K562 (cell line): ENCODE results near the gene USP8. TPM values are rescaled to one million over a fixed set of nuclear protein-coding genes. Genes with fewer than 3 reads are reported as not detected.

Experiments used
- ATAC-seq: fragments of 200-7000 bp; cut with Tn5 transposase; 3 replicates; pipeline ENCODE4 v1.9.1; 2020; ENCODE audit warnings: moderate library complexity
- BruUV-seq: library from RNA; stranded (reverse); fragments of 400-500 nt; replicated peaks from 2 replicates; lab custom pipeline; 2021; lab: Mats Ljungman, UMichigan
- CTCF ChIA-PET: fragments of 300-600 bp; formaldehyde crosslinking; extraction: SDS; loops from one replicate; lab custom pipeline; 2021; ENCODE audit warnings: low intra/inter-chr PET ratio; lab: Yijun Ruan, JAX
- POLR2A ChIA-PET: fragments of 300-600, 350-650 bp; sonication (Branson Sonifier 250); formaldehyde crosslinking; extraction: SDS; loops from one replicate; lab custom pipeline; 2021; ENCODE audit warnings: antibody characterized with exemption, inconsistent platforms; lab: Yijun Ruan, JAX
- DNase-seq, 4 experiments: peaks; one replicate each; pipeline versions ENCODE4 v3.0.0 to v3.0.0-alpha.2; 2011 to 2018; ENCODE audit warnings: low spot score in 3 of 4, mixed read lengths in 3 of 4; ENCODE audit errors: extremely low read depth in 1 of 4
- FAIRE-seq: peaks from 2 replicates; lab custom pipeline; 2011; peaks lifted over from hg19 to GRCh38; lab: Jason Lieb, UNC
- H2AFZ ChIP-seq: 2 replicates; pipeline ENCODE4 v1.6.0; 2011; ENCODE audit warnings: low read depth, low read length, control low read depth, inconsistent platforms
- H3K27ac ChIP-seq: fragments of 200-600 bp; 3 replicates; pipeline ENCODE4 v1.8.0; 2011; ENCODE audit warnings: low read depth, mild to moderate bottlenecking, control low read depth, inconsistent platforms, low read length, moderate library complexity, mixed read lengths; ENCODE audit errors: extremely low read depth
- H3K27me3 ChIP-seq, 2 experiments: fragments of 300-600 bp in 1 of 2; 2 replicates in 1 of 2; 3 replicates in 1 of 2; pipeline versions ENCODE4 v1.6.0 to v1.8.0; 2011; ENCODE audit warnings: inconsistent platforms in 2 of 2, low read length in 2 of 2, mild to moderate bottlenecking in 1 of 2, mixed read lengths in 1 of 2, moderate library complexity in 1 of 2; ENCODE audit not compliant: control insufficient read depth in 2 of 2, insufficient read depth in 2 of 2
- H3K36me3 ChIP-seq: fragments of 300-600 bp; 3 replicates; pipeline ENCODE4 v1.8.0; 2011; ENCODE audit warnings: mild to moderate bottlenecking, low read length, inconsistent platforms; ENCODE audit not compliant: control insufficient read depth, insufficient read depth
- H3K4me1 ChIP-seq, 2 experiments: fragments of 200-600 bp in 1 of 2; replicated peaks in 1 of 2; 2 replicates in 1 of 2; 3 replicates in 1 of 2; pipeline versions ENCODE4 v1.5.1 to v1.8.0; 2011; ENCODE audit warnings: inconsistent platforms in 2 of 2, low read length in 2 of 2, mild to moderate bottlenecking in 1 of 2, mixed read lengths in 1 of 2, moderate library complexity in 1 of 2; ENCODE audit not compliant: control insufficient read depth in 2 of 2, insufficient read depth in 2 of 2
- H3K4me2 ChIP-seq: 2 replicates; pipeline ENCODE4 v1.6.1; 2011; ENCODE audit warnings: low read length, control low read depth, inconsistent platforms, mixed read lengths; ENCODE audit not compliant: insufficient read depth
- H3K4me3 ChIP-seq: fragments of 200-600 bp; sonication (generic), shearing (Covaris generic); 2 replicates; pipeline ENCODE4 v1.5.1; 2016; ENCODE audit warnings: control low read depth, inconsistent platforms
- H3K79me2 ChIP-seq: fragments of 200-600 bp; 3 replicates; pipeline ENCODE4 v1.8.0; 2011; ENCODE audit warnings: low read length, inconsistent platforms; ENCODE audit not compliant: control insufficient read depth, insufficient read depth
- H3K9ac ChIP-seq, 2 experiments: 2 replicates each; pipeline versions ENCODE4 v1.6.0 to v1.6.1; 2011; ENCODE audit warnings: low read depth in 2 of 2, low read length in 2 of 2, control low read depth in 1 of 2, inconsistent platforms in 1 of 2, mild to moderate bottlenecking in 1 of 2, mixed read lengths in 1 of 2; ENCODE audit not compliant: insufficient read depth in 1 of 2
- H3K9me1 ChIP-seq: one replicate; pipeline ENCODE4 v1.6.0; 2011; ENCODE audit warnings: inconsistent platforms, mild to moderate bottlenecking, low read length, moderate library complexity; ENCODE audit not compliant: control insufficient read depth, insufficient read depth
- H3K9me3 ChIP-seq: replicated peaks from 2 replicates; pipeline ENCODE4 v1.5.1; 2011; ENCODE audit warnings: low read depth, low read length, inconsistent platforms; ENCODE audit not compliant: control insufficient read depth, insufficient read depth
- H4K20me1 ChIP-seq: replicated peaks from 2 replicates; pipeline ENCODE4 v1.6.1; 2011; ENCODE audit warnings: low read length, inconsistent platforms, mixed read lengths; ENCODE audit not compliant: control insufficient read depth, insufficient read depth
- BRCA1 ChIP-seq, 2 experiments: fragments of 450-650 bp in 1 of 2; sonication (generic) in 1 of 2; formaldehyde crosslinking in 1 of 2; IDR thresholded peaks; 2 replicates each; pipeline versions ENCODE4 v1.5.0 to v1.6.1; 2017 to 2020; ENCODE audit warnings: mild to moderate bottlenecking in 1 of 2, missing genetic modification reagents in 1 of 2
- BRD9 ChIP-seq: fragments of 450-650 bp; IDR thresholded peaks from 2 replicates; pipeline ENCODE4 v1.6.1; 2018; ENCODE audit warnings: low read depth; ENCODE audit not compliant: partially characterized antibody
- CREB3L1 ChIP-seq: fragments of 450-650 bp; IDR thresholded peaks from 2 replicates; pipeline ENCODE4 v1.6.1; 2014; ENCODE audit warnings: low read depth, mild to moderate bottlenecking, moderate library complexity, borderline replicate concordance
- ELF2 ChIP-seq: fragments of 250-450 bp; sonication (Bioruptor Pico); IDR thresholded peaks from 2 replicates; pipeline ENCODE4 v1.5.0; 2021; ENCODE audit warnings: mild to moderate bottlenecking
- KAT2B ChIP-seq: IDR thresholded peaks from one replicate; pipeline ENCODE4 v1.6.1; 2012; ENCODE audit warnings: low read depth, mild to moderate bottlenecking, control low read depth, inconsistent platforms, low read length, moderate library complexity
- MAFK ChIP-seq: IDR thresholded peaks from 2 replicates; pipeline ENCODE4 v1.6.1; 2011; ENCODE audit warnings: low read length, improper control_type of control experiment
- MCM2 ChIP-seq: fragments of 450-650 bp; IDR thresholded peaks from 2 replicates; pipeline ENCODE4 v1.6.1; 2017; ENCODE audit warnings: low read depth, mild to moderate bottlenecking
- MYNN ChIP-seq, 2 experiments: sonication (generic); formaldehyde crosslinking in 1 of 2; IDR thresholded peaks; 2 replicates each; pipeline versions ENCODE4 v1.5.0 to v1.6.1; 2016 to 2020; ENCODE audit warnings: antibody characterized with exemption in 1 of 2, missing genetic modification reagents in 1 of 2
- NCOA6 ChIP-seq: fragments of 450-650 bp; IDR thresholded peaks from 2 replicates; pipeline ENCODE4 v1.6.1; 2017; ENCODE audit warnings: mild to moderate bottlenecking
- NFIC ChIP-seq: fragments of 450-650 bp; IDR thresholded peaks from 2 replicates; pipeline ENCODE4 v1.6.1; 2017; ENCODE audit warnings: mild to moderate bottlenecking, inconsistent platforms
- NR2C2 ChIP-seq, 2 experiments: fragments of 200-800 bp in 1 of 2; sonication (Bioruptor generic) in 1 of 2; sonication (generic) in 1 of 2; formaldehyde crosslinking in 1 of 2; IDR thresholded peaks; 2 replicates each; pipeline versions ENCODE4 v1.6.1 to v1.8.0; 2016 to 2022; ENCODE audit warnings: mild to moderate bottlenecking in 1 of 2, missing compliant biosample characterization in 1 of 2, missing genetic modification characterization in 1 of 2, missing genetic modification reagents in 1 of 2
- RUNX1 ChIP-seq: sonication (generic); IDR thresholded peaks from 2 replicates; pipeline ENCODE4 v1.6.1; 2016; ENCODE audit warnings: antibody characterized with exemption, low read depth
- SMARCA5 ChIP-seq: fragments of 450-650 bp; IDR thresholded peaks from 2 replicates; pipeline ENCODE4 v1.6.1; 2016
- TBP ChIP-seq: optimal IDR thresholded peaks from 2 replicates; pipeline ENCODE3; 2011; ENCODE audit warnings: low read depth, low read length, improper control_type of control experiment
- TCF3 ChIP-seq: sonication (generic); formaldehyde crosslinking; IDR thresholded peaks from 2 replicates; pipeline ENCODE4 v1.4.0; 2020; ENCODE audit warnings: mild to moderate bottlenecking, missing genetic modification reagents
- THRA ChIP-seq: fragments of 450-650 bp; IDR thresholded peaks from 2 replicates; pipeline ENCODE4 v1.6.1; 2017; ENCODE audit warnings: mild to moderate bottlenecking, moderate library complexity
- VEZF1 ChIP-seq: fragments of 200-800 bp; sonication (Bioruptor generic); IDR thresholded peaks from 2 replicates; pipeline ENCODE4 v1.6.1; 2017; ENCODE audit warnings: missing genetic modification characterization, missing compliant biosample characterization
- WGBS: fragments of 100-300 bp; shearing (Covaris generic); methylation state at CpG from one replicate; pipeline ENCODE4 v1.1.6; 2016; ENCODE audit warnings: low coverage, mixed read lengths; ENCODE audit not compliant: insufficient coverage; ENCODE audit errors: missing lambda C conversion rate; 5-methylcytosine and 5-hydroxymethylcytosine counted together
- in situ Hi-C: fragments of 300-500 bp; cut with MboI; formaldehyde crosslinking; loops from 4 replicates; pipeline ENCODE4 v1.15.0; 2018; ENCODE audit warnings: inconsistent platforms, mixed read lengths
- intact Hi-C: fragments of 100-400 bp; cut with micrococcal nuclease; formaldehyde crosslinking; loops from 2 replicates; pipeline ENCODE4 v1.14.2; 2022
- polyA plus RNA-seq, 8 experiments: library from polyadenylated mRNA; depleted of rRNA in 4 of 8; stranded (reverse) in 5 of 8; unstranded in 3 of 8; fragments of >200 nt; fragmentation: Nextera tagmentation in 2 of 8; fragmentation: Illumina TruSeq in 1 of 8; extraction: Ambion mirVana in 2 of 8; extraction: Trizol in 1 of 8; gene quantifications; 2 replicates each; pipeline versions ENCODE4 v1.2.1 to v1.2.3, GENCODE V29; 2011 to 2014; ENCODE audit warnings: inconsistent platforms in 1 of 8, missing spikeins in 1 of 8
- total RNA-seq, 7 experiments: library from RNA; depleted of rRNA in 6 of 7; stranded (reverse); fragments of >200 nt in 6 of 7; fragmentation: Illumina TruSeq in 2 of 7; extraction: Trizol in 2 of 7; gene quantifications; 2 replicates each; pipeline versions ENCODE4 v1.2.1 to v1.2.3, GENCODE V29; 2011 to 2021; ENCODE audit warnings: low replicate concordance in 1 of 7

Gene USP8
- total and polyA plus RNA-seq, 9 of the 15 experiments (the other 6 are each of a cell fraction or from before 2014, with no cell fraction given): 35.1 to 58.4 (median 46.1) TPM

GRCh38 chr15:50500352-50500751 is 76.1 kb downstream of the USP8 start:
- Histone ChIP-seq H3K9ac (no peak overlapping the region), H3K4me3 (no peak overlapping the region), H3K9me1 (no peaks in the 10 kb centered on the region), H3K27ac (no peak overlapping the region), H3K27me3 (no peaks in the 10 kb centered on the region), H3K4me1 (no peaks in the 10 kb centered on the region), H3K79me2 (no peaks in the 10 kb centered on the region), H3K4me2 (no peak overlapping the region), H3K36me3 (peaks cover 68% of the 10 kb centered on the region), H2AFZ (no peak overlapping the region), H4K20me1 (no peaks in the 10 kb centered on the region), H3K9me3 (no peaks in the 10 kb centered on the region)
- no peak for DNase-seq
- ATAC-seq: no peak
- FAIRE-seq: no peak
- TF ChIP-seq THRA (no peak), CREB3L1 (no peak), NFIC (no peak), ELF2 (CRISPR knock-in tag) (no peak), MCM2 (no peak), BRD9 (no peak), VEZF1 (CRISPR knock-in tag) (no peak), MAFK (no peak), KAT2B (no peak), TBP (no peak), RUNX1 (no peak), BRCA1 (IDR thresholded peaks at IDR 0.05) (no peak), BRCA1 (CRISPR knock-in tag; IDR thresholded peaks at IDR 0.05) (no peak), SMARCA5 (no peak), NR2C2 (CRISPR knock-in tag; IDR thresholded peaks at IDR 0.05) (no peak), NR2C2 (tag; IDR thresholded peaks at IDR 0.05) (no peak), NCOA6 (no peak), MYNN (IDR thresholded peaks at IDR 0.05) (no peak), MYNN (CRISPR knock-in tag; IDR thresholded peaks at IDR 0.05) (no peak), TCF3 (no peak)
- in situ Hi-C loops (no loop called here), intact Hi-C loops (no loop called here)
- 73% methylated on average over 3 of the region's 3 CpGs for WGBS
- CTCF ChIA-PET: no interaction called here
- POLR2A ChIA-PET: interaction anchor here (1.1 kb wide), 1 partner anchor 13 kb away, joined by 3 read pairs; no protein-coding TSS in a partner anchor
- BruUV-seq: no TSS peak
